ENCODE measurements around the gene PLEKHA1. TPM values are rescaled to one million over a fixed set of nuclear protein-coding genes. Genes with fewer than 3 reads are reported as not detected.

Gene PLEKHA1
- total and polyA plus RNA-seq, 2 donors (not counting 1 experiment from before 2014, with no cell fraction given), result 9.0 to 34.0 TPM

DNA sequence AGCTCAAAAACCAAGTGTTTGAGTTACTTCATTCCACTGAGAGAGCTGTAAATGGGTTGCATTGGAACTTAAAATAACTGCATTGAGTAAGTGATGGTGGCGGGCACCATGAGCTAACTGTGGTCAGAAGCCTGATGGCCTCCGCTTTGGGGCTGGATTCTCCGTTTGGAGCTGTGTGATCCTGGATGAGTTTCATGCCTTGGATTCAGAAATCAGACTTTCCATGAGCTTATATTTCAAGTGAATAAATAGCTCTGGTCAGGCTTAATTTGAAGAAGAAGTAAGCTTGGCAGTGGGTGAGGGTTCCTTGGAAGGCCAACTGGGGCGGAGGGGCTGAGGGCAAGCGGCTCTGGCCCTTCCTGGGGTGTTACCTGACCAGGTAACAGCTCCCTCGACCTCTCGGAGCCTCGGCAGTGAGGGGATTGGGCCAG lies 92.5 kb downstream of the PLEKHA1 start:
- Histone ChIP-seq H3K27me3 (replicated peaks in 1 of 4; ENCODE audit: control extremely low read depth in 1 of 4, control insufficient read depth in 3 of 4, insufficient read depth in 4 of 4, low read length in 3 of 4) (peaks cover 0 to 29% (median 7%) of the 10 kb centered on the region in 4 experiments), H3K79me2 (ENCODE audit: control insufficient read depth, insufficient read depth, low read length) (no peaks in the 10 kb centered on the region), H3K36me3 (replicated peaks in 1 of 2; ENCODE audit: control extremely low read depth in 1 of 2, control insufficient read depth in 1 of 2, extremely low read depth in 1 of 2, insufficient read depth in 2 of 2, low read length in 1 of 2) (no peaks in the 10 kb centered on the region), H3K9ac (ENCODE audit: low read length) (no peak overlapping the region), H3K4me2 (replicated peaks; ENCODE audit: low read depth, low read length, poor library complexity, severe bottlenecking) (no peak overlapping the region), H4K20me1 (ENCODE audit: control insufficient read depth, insufficient read depth, low read length, poor library complexity, severe bottlenecking) (no peaks in the 10 kb centered on the region), H3K27ac (ENCODE audit: low read length in 2 of 2) (no peak overlapping the region), H3K4me1 (ENCODE audit: control insufficient read depth in 2 of 2, insufficient read depth in 2 of 2, low read length in 2 of 2) (peaks cover 5 to 7% of the 10 kb centered on the region in 2 donors), H3K9me3 (ENCODE audit: control extremely low read depth in 1 of 3, control insufficient read depth in 2 of 3, insufficient read depth in 1 of 3, low read length in 2 of 3) (no peaks in the 10 kb centered on the region), H2AFZ (ENCODE audit: insufficient read depth, low read depth, low read length, poor library complexity, severe bottlenecking) (no peak overlapping the region), H3K4me3 (ENCODE audit: control extremely low read depth in 1 of 5, extremely low read depth in 1 of 5, insufficient read depth in 1 of 5, low read depth in 2 of 5, low read length in 4 of 5) (no peak overlapping the region)
- intact Hi-C loops (cut with micrococcal nuclease), result no loop called here
- H3K4me1 Mint-ChIP-seq, result peaks cover 12% of the 10 kb centered on the region
- ChIA-PET POLR2A (no interaction called here), CTCF (interaction anchor here (1.3 kb wide), 1 partner anchor 99 kb away, joined by 3 read pairs; no protein-coding TSS in a partner anchor)
- no peaks in the 10 kb centered on the region for H3K9me3 Mint-ChIP-seq (ENCODE audit: insufficient read depth)
- peaks cover 53% of the 10 kb centered on the region for H3K27me3 Mint-ChIP-seq
- H3K4me3 Mint-ChIP-seq, result no peak overlapping the region
- TF ChIP-seq, protein P1, sequence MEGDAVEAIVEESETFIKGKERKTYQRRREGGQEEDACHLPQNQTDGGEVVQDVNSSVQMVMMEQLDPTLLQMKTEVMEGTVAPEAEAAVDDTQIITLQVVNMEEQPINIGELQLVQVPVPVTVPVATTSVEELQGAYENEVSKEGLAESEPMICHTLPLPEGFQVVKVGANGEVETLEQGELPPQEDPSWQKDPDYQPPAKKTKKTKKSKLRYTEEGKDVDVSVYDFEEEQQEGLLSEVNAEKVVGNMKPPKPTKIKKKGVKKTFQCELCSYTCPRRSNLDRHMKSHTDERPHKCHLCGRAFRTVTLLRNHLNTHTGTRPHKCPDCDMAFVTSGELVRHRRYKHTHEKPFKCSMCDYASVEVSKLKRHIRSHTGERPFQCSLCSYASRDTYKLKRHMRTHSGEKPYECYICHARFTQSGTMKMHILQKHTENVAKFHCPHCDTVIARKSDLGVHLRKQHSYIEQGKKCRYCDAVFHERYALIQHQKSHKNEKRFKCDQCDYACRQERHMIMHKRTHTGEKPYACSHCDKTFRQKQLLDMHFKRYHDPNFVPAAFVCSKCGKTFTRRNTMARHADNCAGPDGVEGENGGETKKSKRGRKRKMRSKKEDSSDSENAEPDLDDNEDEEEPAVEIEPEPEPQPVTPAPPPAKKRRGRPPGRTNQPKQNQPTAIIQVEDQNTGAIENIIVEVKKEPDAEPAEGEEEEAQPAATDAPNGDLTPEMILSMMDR (IDR thresholded peaks at IDR 0.05), result no peak
- TF ChIP-seq EZH2 (IDR thresholded peaks at IDR 0.05; ENCODE audit: borderline replicate concordance, insufficient read depth, low read depth, low read length, poor library complexity, severe bottlenecking), result no peak
- ATAC-seq (ENCODE audit: low read depth) (no peak), DNase-seq (no peak)
- WGBS (ENCODE audit: insufficient coverage), result 91% methylated on average over 8 of the region's 8 CpGs
- no peak overlapping the region for H3K27ac Mint-ChIP-seq

DNA sequence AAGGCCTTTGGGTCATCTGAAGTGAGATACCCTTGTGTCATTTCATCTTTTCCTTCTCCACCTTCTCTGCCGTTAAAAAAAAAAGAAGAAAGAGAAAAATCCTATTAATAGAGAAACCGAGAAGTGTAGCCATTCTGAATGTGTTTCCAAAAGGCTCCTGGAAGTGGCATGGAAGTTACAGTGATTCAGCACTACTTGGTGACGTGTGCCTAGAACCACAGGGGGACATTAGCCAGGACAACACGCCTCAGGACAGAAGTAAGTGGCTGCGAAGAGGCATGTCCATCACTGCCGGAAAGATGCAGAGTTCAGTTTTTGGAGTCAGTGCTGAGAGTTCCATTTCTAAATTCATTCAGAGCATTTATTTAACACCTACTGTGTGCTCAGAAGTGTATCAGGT lies 93.2 kb downstream of the PLEKHA1 start:
- WGBS (ENCODE audit: insufficient coverage), result 75% methylated on average over 4 of the region's 6 CpGs
- Histone ChIP-seq H3K27ac (ENCODE audit: low read length in 2 of 2) (no peak overlapping the region), H3K9ac (ENCODE audit: low read length) (no peak overlapping the region), H3K4me1 (ENCODE audit: control insufficient read depth in 2 of 2, insufficient read depth in 2 of 2, low read length in 2 of 2) (peaks cover under 1% of the 10 kb centered on the region in 2 donors), H3K79me2 (ENCODE audit: control insufficient read depth, insufficient read depth, low read length) (no peaks in the 10 kb centered on the region), H3K36me3 (replicated peaks in 1 of 2; ENCODE audit: control extremely low read depth in 1 of 2, control insufficient read depth in 1 of 2, extremely low read depth in 1 of 2, insufficient read depth in 2 of 2, low read length in 1 of 2) (no peaks in the 10 kb centered on the region), H3K9me3 (ENCODE audit: control extremely low read depth in 1 of 3, control insufficient read depth in 2 of 3, insufficient read depth in 1 of 3, low read length in 2 of 3) (no peaks in the 10 kb centered on the region), H3K27me3 (replicated peaks in 1 of 4; ENCODE audit: control extremely low read depth in 1 of 4, control insufficient read depth in 3 of 4, insufficient read depth in 4 of 4, low read length in 3 of 4) (peaks cover 0 to 21% (median 2%) of the 10 kb centered on the region in 4 experiments), H4K20me1 (ENCODE audit: control insufficient read depth, insufficient read depth, low read length, poor library complexity, severe bottlenecking) (no peaks in the 10 kb centered on the region), H3K4me2 (replicated peaks; ENCODE audit: low read depth, low read length, poor library complexity, severe bottlenecking) (no peak overlapping the region), H2AFZ (ENCODE audit: insufficient read depth, low read depth, low read length, poor library complexity, severe bottlenecking) (no peak overlapping the region), H3K4me3 (ENCODE audit: control extremely low read depth in 1 of 5, extremely low read depth in 1 of 5, insufficient read depth in 1 of 5, low read depth in 2 of 5, low read length in 4 of 5) (no peak overlapping the region)
- DNase-seq, result no peak
- ChIA-PET CTCF (interaction anchor here (0.6 kb wide), 1 partner anchor 573 kb away, joined by 3 read pairs; no protein-coding TSS in a partner anchor), POLR2A (no interaction called here)
- no peak for ATAC-seq (ENCODE audit: low read depth)
- peaks cover 48% of the 10 kb centered on the region for H3K27me3 Mint-ChIP-seq
- no peak overlapping the region for H3K4me3 Mint-ChIP-seq
- intact Hi-C loops (cut with micrococcal nuclease), result no loop called here
- H3K9me3 Mint-ChIP-seq (ENCODE audit: insufficient read depth), result no peaks in the 10 kb centered on the region
- peaks cover 6% of the 10 kb centered on the region for H3K4me1 Mint-ChIP-seq
- H3K27ac Mint-ChIP-seq, result no peak overlapping the region
- TF ChIP-seq, protein P1 (IDR thresholded peaks at IDR 0.05), result no peak

Data from B cell (primary cell).